ENCODE data around the gene SLC3A2.

SLC3A2 gene

GRCh38 chr11:62885137-62885750, 4.5 kb downstream of the SLC3A2 start:
- H3K4me3 ChIP-seq (ENCODE audit: low read depth, low read length) = no peak overlapping the region
- TF ChIP-seq CTCF (IDR thresholded peaks at IDR 0.05; ENCODE audit: control insufficient read depth, extremely low read depth, insufficient read depth) = no peak
- DNase-seq (ENCODE audit: low read depth) = no peak

- TF ChIP-seq CTCF (IDR thresholded peaks at IDR 0.05; ENCODE audit: control insufficient read depth, extremely low read depth, insufficient read depth) = no peak
- no peak overlapping the region for H3K4me3 ChIP-seq (ENCODE audit: low read depth, low read length)
- DNase-seq (ENCODE audit: low read depth) = no peak
Measured at GRCh38 chr11:62888406-62888805, 7.7 kb downstream of the SLC3A2 start.

- no peak for TF ChIP-seq CTCF (IDR thresholded peaks at IDR 0.05; ENCODE audit: control insufficient read depth, extremely low read depth, insufficient read depth)
- H3K4me3 ChIP-seq (ENCODE audit: low read depth, low read length) = no peak overlapping the region
- DNase-seq (ENCODE audit: low read depth) = no peak
Measured at GRCh38 chr11:62889126-62889483, 8.4 kb downstream of the SLC3A2 start.

GRCh38 chr11:62889484-62890437, 9.1 kb downstream of the SLC3A2 start:
- no peak for DNase-seq (ENCODE audit: low read depth)
- TF ChIP-seq CTCF (IDR thresholded peaks at IDR 0.05; ENCODE audit: control insufficient read depth, extremely low read depth, insufficient read depth) = no peak
- no peak overlapping the region for H3K4me3 ChIP-seq (ENCODE audit: low read depth, low read length)

GRCh38 chr11:62892077-62892922, 11.6 kb downstream of the SLC3A2 start:
- DNase-seq (ENCODE audit: low read depth) = no peak
- TF ChIP-seq CTCF (IDR thresholded peaks at IDR 0.05; ENCODE audit: control insufficient read depth, extremely low read depth, insufficient read depth) = no peak
- H3K4me3 ChIP-seq (ENCODE audit: low read depth, low read length) = no peak overlapping the region

- DNase-seq (ENCODE audit: low read depth) = no peak
- H3K4me3 ChIP-seq (ENCODE audit: low read depth, low read length) = no peak overlapping the region
- TF ChIP-seq CTCF (IDR thresholded peaks at IDR 0.05; ENCODE audit: control insufficient read depth, extremely low read depth, insufficient read depth) = no peak
Measured at GRCh38 chr11:62895501-62895900, 14.8 kb downstream of the SLC3A2 start.

All from LNCaP clone FGC (cell line).